ENCODE measurements around the gene SLC38A8.

- no peak for TF ChIP-seq POLR2A (IDR thresholded peaks at IDR 0.05)
- TF ChIP-seq CTCF (IDR thresholded peaks at IDR 0.05), result no peak
Observed at GRCh38 chr16:84041881-84042280, 714 bp downstream of the SLC38A8 start.

Measured in vagina (tissue), 2 donors.